ENCODE results near the gene PYCR2. TPM values are rescaled to one million over a fixed set of nuclear protein-coding genes. Genes with fewer than 3 reads are reported as not detected.

PYCR2 gene
- total RNA-seq, 2 experiments from 2014 or later: 24.1 to 26.2 TPM

GRCh38 chr1:225881959-225882693 is 41.9 kb downstream of the PYCR2 start, which contains the start of gene TMEM63A:
TMEM63A (minus strand) TSS chr1:225882380; CDS start chr1:225877580, 4,800 bp downstream.
- TF ChIP-seq CTCF (IDR thresholded peaks at IDR 0.05): peak; percentile 33
- ATAC-seq (ENCODE audit: poor library complexity): peak; percentile 64
- Histone ChIP-seq H3K4me3 (ENCODE audit: low read length) (peak within 1 kb of the TSS; percentile 74), H3K4me1 (ENCODE audit: insufficient read depth, low read length) (peaks cover 56% of the 10 kb centered on the region), H3K27ac (ENCODE audit: low read depth in 1 of 2, low read length in 2 of 2) (peak within 1 kb of the TSS; percentile 87 to 89), H3K27me3 (ENCODE audit: control insufficient read depth in 1 of 2, insufficient read depth in 2 of 2, low read length in 2 of 2) (no peaks in the 10 kb centered on the region), H3K9me3 (ENCODE audit: control insufficient read depth in 1 of 2, insufficient read depth in 1 of 2, low read length in 2 of 2) (no peaks in the 10 kb centered on the region), H3K36me3 (ENCODE audit: insufficient read depth, low read length) (peaks cover 25% of the 10 kb centered on the region)
- peak; percentile 85 to 95 (median 91) for DNase-seq
- Mint-ChIP-seq H3K4me3 (peak within 1 kb of the TSS; percentile 97), H3K4me1 (ENCODE audit: low read depth) (peaks cover 47% of the 10 kb centered on the region), H3K9me3 (no peaks in the 10 kb centered on the region), H3K27me3 (no peaks in the 10 kb centered on the region), H3K36me3 (ENCODE audit: low read depth) (peaks cover 52% of the 10 kb centered on the region), H3K27ac (peak within 1 kb of the TSS; percentile 86)
- ChIA-PET CTCF (interaction anchor here (0.7 to 3.8 kb wide), 12 partner anchors 8 to 183 kb away, joined by 3 to 21 read pairs (median 5); partner anchors contain the start of genes PYCR2 and SRP9), POLR2A (interaction anchor here (0.6 to 13.0 kb wide), 33 partner anchors 8 to 1699 kb away, joined by 3 to 427 read pairs (median 6); partner anchors contain the start of genes DEGS1, EPHX1, H3-3A and LBR)
- intact Hi-C loops (cut with DNase I, micrococcal nuclease): loop anchor here (1.0 to 10.0 kb wide), 7 partner anchors 15 to 183 kb away; partner anchors contain the start of genes H3-3A (in 1 of the 2) and SRP9 (in 1 of the 2)

DNA sequence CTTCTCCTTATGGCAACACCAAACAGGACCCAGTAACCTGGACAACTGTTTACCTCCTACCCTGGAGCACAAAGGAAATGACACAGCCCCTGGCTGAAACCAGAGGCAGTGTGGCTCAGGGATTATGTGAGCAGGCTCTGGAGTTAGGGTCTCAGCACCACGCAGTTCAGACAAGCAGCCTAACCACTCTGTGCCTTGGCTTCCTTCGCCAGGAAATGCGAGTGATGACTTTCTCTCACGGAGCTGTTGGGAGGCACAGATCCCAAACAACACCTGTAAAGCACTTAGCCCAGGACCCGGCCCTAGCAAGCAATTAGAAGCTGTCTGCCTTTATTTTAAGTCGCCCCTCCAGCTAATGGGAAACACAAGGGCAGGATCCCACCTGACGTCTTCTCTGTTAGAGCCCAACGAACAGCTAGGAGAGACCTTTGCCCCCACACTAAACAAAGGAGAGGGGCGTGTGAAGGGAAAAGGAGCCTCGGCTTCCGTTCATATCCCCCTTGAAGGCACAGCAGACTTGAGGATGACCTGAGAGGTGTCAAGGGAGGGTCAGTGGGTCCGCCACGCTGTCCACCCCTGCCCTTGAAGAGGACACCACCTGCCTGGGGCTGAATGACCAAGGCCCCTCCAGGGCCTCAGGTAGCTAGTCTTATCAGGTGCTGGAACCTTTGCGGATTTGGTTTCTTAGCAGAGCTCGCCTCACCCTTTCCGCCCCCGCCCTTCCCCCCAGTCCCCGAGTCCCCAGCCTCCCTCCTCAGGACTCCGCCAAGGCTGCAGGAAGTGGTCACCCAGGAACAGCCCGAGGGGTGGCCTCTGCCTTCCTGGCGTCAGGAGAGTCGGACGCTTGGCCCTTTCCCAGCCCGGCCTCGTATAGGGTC is 42.7 kb downstream of the PYCR2 start:
- peak overlapping the region; percentile 86 for H3K27ac Mint-ChIP-seq
- Histone ChIP-seq H3K4me3 (ENCODE audit: low read length) (peak overlapping the region; percentile 74), H3K36me3 (ENCODE audit: insufficient read depth, low read length) (peaks cover 33% of the 10 kb centered on the region), H3K4me1 (ENCODE audit: insufficient read depth, low read length) (peaks cover 64% of the 10 kb centered on the region), H3K27ac (ENCODE audit: low read depth in 1 of 2, low read length in 2 of 2) (peak overlapping the region; percentile 87 to 89), H3K27me3 (ENCODE audit: control insufficient read depth in 1 of 2, insufficient read depth in 2 of 2, low read length in 2 of 2) (no peaks in the 10 kb centered on the region), H3K9me3 (ENCODE audit: control insufficient read depth in 1 of 2, insufficient read depth in 1 of 2, low read length in 2 of 2) (no peaks in the 10 kb centered on the region)
- H3K36me3 Mint-ChIP-seq (ENCODE audit: low read depth): peaks cover 60% of the 10 kb centered on the region
- H3K4me3 Mint-ChIP-seq: peak overlapping the region; percentile 97
- DNase-seq (peak; percentile 28 to 78 (median 52)), ATAC-seq (ENCODE audit: poor library complexity) (peak; percentile 46)
- intact Hi-C loops (cut with DNase I, micrococcal nuclease): loop anchor here (1.0 to 10.0 kb wide), 7 partner anchors 15 to 183 kb away; partner anchors contain the start of genes H3-3A (in 1 of the 2) and SRP9 (in 1 of the 2)
- TF ChIP-seq CTCF (IDR thresholded peaks at IDR 0.05): no peak
- ChIA-PET CTCF (interaction anchor here (1.0 to 3.8 kb wide), 8 partner anchors 8 to 104 kb away, joined by 3 to 21 read pairs (median 5); partner anchors contain the start of genes PYCR2 and SRP9), POLR2A (interaction anchor here (1.0 to 13.0 kb wide), 28 partner anchors 7 to 1699 kb away, joined by 3 to 427 read pairs (median 6); partner anchors contain the start of genes DEGS1, EPHX1, H3-3A and PYCR2)
- peaks cover 54% of the 10 kb centered on the region for H3K4me1 Mint-ChIP-seq (ENCODE audit: low read depth)
- H3K9me3 Mint-ChIP-seq: no peaks in the 10 kb centered on the region
- no peaks in the 10 kb centered on the region for H3K27me3 Mint-ChIP-seq

- ATAC-seq (ENCODE audit: poor library complexity) (no peak), DNase-seq (no peak)
- ChIA-PET POLR2A (interaction anchor here (0.9 to 13.0 kb wide), 16 partner anchors 10 to 436 kb away, joined by 3 to 427 read pairs (median 14); partner anchors contain the start of genes EPHX1, PYCR2, SDE2 and SRP9), CTCF (interaction anchor here (1.0 to 3.8 kb wide), 3 partner anchors 31 to 103 kb away, joined by 3 to 20 read pairs (median 9); partner anchors contain the start of genes PYCR2 and SRP9)
- Histone ChIP-seq H3K27me3 (ENCODE audit: control insufficient read depth in 1 of 2, insufficient read depth in 2 of 2, low read length in 2 of 2) (no peaks in the 10 kb centered on the region), H3K9me3 (ENCODE audit: control insufficient read depth in 1 of 2, insufficient read depth in 1 of 2, low read length in 2 of 2) (no peaks in the 10 kb centered on the region), H3K27ac (ENCODE audit: low read depth in 1 of 2, low read length in 2 of 2) (peak overlapping the region; percentile 33 to 87), H3K4me1 (ENCODE audit: insufficient read depth, low read length) (peaks cover 71% of the 10 kb centered on the region), H3K4me3 (ENCODE audit: low read length) (peak overlapping the region; percentile 74), H3K36me3 (ENCODE audit: insufficient read depth, low read length) (peaks cover 40% of the 10 kb centered on the region)
- Mint-ChIP-seq H3K4me3 (peak overlapping the region; percentile 97), H3K27ac (peak overlapping the region; percentile 86), H3K36me3 (ENCODE audit: low read depth) (peaks cover 67% of the 10 kb centered on the region), H3K4me1 (ENCODE audit: low read depth) (peaks cover 61% of the 10 kb centered on the region), H3K9me3 (no peaks in the 10 kb centered on the region), H3K27me3 (no peaks in the 10 kb centered on the region)
- intact Hi-C loops (cut with DNase I, micrococcal nuclease): loop anchor here (1.0 to 10.0 kb wide), 7 partner anchors 14 to 184 kb away; partner anchors contain the start of genes H3-3A (in 1 of the 2) and SRP9 (in 1 of the 2)
- TF ChIP-seq CTCF (IDR thresholded peaks at IDR 0.05): no peak
Measured at GRCh38 chr1:225880636-225881035, 43.4 kb downstream of the PYCR2 start.
